Hepatocyte (in vitro differentiated cells): ENCODE data around the gene ZNF521. TPM values are rescaled to one million over a fixed set of nuclear protein-coding genes. Genes with fewer than 3 reads are reported as not detected.

Experiments
- DNase-seq: peaks from one replicate; pipeline ENCODE4 v3.0.0-alpha.2; 2016; ENCODE audit warnings: low spot score
- H2AFZ ChIP-seq: fragments of 200-600 bp; sonication (generic); 2 replicates; pipeline ENCODE4 v1.6.0; 2016; ENCODE audit warnings: antibody characterized with exemption, mild to moderate bottlenecking
- H3K27ac ChIP-seq: fragments of 200-600 bp; sonication (generic); 2 replicates; pipeline ENCODE4 v1.5.1; 2016; ENCODE audit warnings: mild to moderate bottlenecking
- H3K27me3 ChIP-seq: fragments of 200-600 bp; sonication (generic); 2 replicates; pipeline ENCODE4 v1.6.1; 2016
- H3K36me3 ChIP-seq: fragments of 200-600 bp; sonication (generic); replicated peaks from 2 replicates; pipeline ENCODE4 v1.5.1; 2016; ENCODE audit warnings: low read depth; ENCODE audit not compliant: insufficient read depth
- H3K4me1 ChIP-seq: fragments of 200-600 bp; sonication (generic); 2 replicates; pipeline ENCODE4 v1.5.1; 2016; ENCODE audit warnings: mild to moderate bottlenecking, moderate library complexity; ENCODE audit not compliant: insufficient read depth
- H3K4me2 ChIP-seq: fragments of 200-600 bp; sonication (generic); 2 replicates; pipeline ENCODE4 v1.6.0; 2016
- H3K4me3 ChIP-seq: fragments of 200-600 bp; sonication (generic); 2 replicates; pipeline ENCODE4 v1.5.1; 2016; ENCODE audit warnings: mild to moderate bottlenecking
- H3K79me2 ChIP-seq: fragments of 200-600 bp; sonication (generic); 2 replicates; pipeline ENCODE4 v1.6.0; 2017; ENCODE audit warnings: mild to moderate bottlenecking
- H3K9me2 ChIP-seq: fragments of 200-600 bp; sonication (generic); replicated peaks from 2 replicates; pipeline ENCODE4 v1.6.0; 2017; ENCODE audit warnings: mild to moderate bottlenecking; ENCODE audit not compliant: insufficient read depth
- H3K9me3 ChIP-seq: fragments of 200-600 bp; sonication (generic); 2 replicates; pipeline ENCODE4 v1.5.1; 2016; ENCODE audit warnings: low read depth, mild to moderate bottlenecking
- H4K20me1 ChIP-seq: fragments of 200-600 bp; sonication (generic); 2 replicates; pipeline ENCODE4 v1.6.0; 2016; ENCODE audit warnings: mild to moderate bottlenecking; ENCODE audit not compliant: insufficient read depth, poor library complexity, severe bottlenecking
- EZH2 ChIP-seq: fragments of 200-600 bp; sonication (generic); IDR thresholded peaks from 2 replicates; pipeline ENCODE4 v1.6.1; 2016; ENCODE audit warnings: antibody characterized with exemption, mild to moderate bottlenecking, borderline replicate concordance
- EZH2phosphoT487 ChIP-seq: fragments of 200-600 bp; sonication (generic); IDR thresholded peaks from one replicate; pipeline ENCODE4 v1.6.1; 2018; ENCODE audit warnings: antibody characterized with exemption, mild to moderate bottlenecking, low read depth, moderate library complexity; ENCODE audit not compliant: unreplicated experiment, severe bottlenecking
- WGBS: methylation state at CpG from one replicate; pipeline ENCODE4 v1.1.6; 2016; ENCODE audit warnings: low lambda C conversion rate; ENCODE audit errors: missing lambda C conversion rate; 5-methylcytosine and 5-hydroxymethylcytosine counted together
- polyA plus RNA-seq: library from polyadenylated mRNA; unstranded; fragments of >200 nt; fragmentation: Nextera tagmentation; extraction: Ambion mirVana; gene quantifications from 2 replicates; pipeline ENCODE4 v1.2.1, GENCODE V29; 2016
- total RNA-seq: library from RNA; depleted of rRNA; stranded (reverse); fragments of >200 nt; gene quantifications from 2 replicates; pipeline ENCODE4 v1.2.3, GENCODE V29; 2014
- TF ChIP-seq, protein P1 (sequence below): fragments of 200-600 bp; sonication (generic); IDR thresholded peaks from 2 replicates; pipeline ENCODE4 v1.5.1; 2016; ENCODE audit warnings: antibody characterized with exemption, mild to moderate bottlenecking; ENCODE audit not compliant: poor library complexity

Gene ZNF521
- total and polyA plus RNA-seq, 2 experiments from 2014 or later = 9.0 to 16.3 TPM

GRCh38 chr18:25089470-25089869 lies 262.5 kb downstream of the ZNF521 start:
- H3K4me2 ChIP-seq = no peak overlapping the region
- H3K79me2 ChIP-seq = no peaks in the 10 kb centered on the region
- no peak overlapping the region for H2AFZ ChIP-seq
- DNase-seq = no peak
- H3K4me3 ChIP-seq = no peak overlapping the region
- WGBS = 72% methylated on average over 6 of the region's 6 CpGs
- H3K27ac ChIP-seq = no peak overlapping the region
- H4K20me1 ChIP-seq = no peaks in the 10 kb centered on the region
- TF ChIP-seq EZH2 = no peak
- TF ChIP-seq, protein P1, sequence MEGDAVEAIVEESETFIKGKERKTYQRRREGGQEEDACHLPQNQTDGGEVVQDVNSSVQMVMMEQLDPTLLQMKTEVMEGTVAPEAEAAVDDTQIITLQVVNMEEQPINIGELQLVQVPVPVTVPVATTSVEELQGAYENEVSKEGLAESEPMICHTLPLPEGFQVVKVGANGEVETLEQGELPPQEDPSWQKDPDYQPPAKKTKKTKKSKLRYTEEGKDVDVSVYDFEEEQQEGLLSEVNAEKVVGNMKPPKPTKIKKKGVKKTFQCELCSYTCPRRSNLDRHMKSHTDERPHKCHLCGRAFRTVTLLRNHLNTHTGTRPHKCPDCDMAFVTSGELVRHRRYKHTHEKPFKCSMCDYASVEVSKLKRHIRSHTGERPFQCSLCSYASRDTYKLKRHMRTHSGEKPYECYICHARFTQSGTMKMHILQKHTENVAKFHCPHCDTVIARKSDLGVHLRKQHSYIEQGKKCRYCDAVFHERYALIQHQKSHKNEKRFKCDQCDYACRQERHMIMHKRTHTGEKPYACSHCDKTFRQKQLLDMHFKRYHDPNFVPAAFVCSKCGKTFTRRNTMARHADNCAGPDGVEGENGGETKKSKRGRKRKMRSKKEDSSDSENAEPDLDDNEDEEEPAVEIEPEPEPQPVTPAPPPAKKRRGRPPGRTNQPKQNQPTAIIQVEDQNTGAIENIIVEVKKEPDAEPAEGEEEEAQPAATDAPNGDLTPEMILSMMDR = no peak
- TF ChIP-seq EZH2phosphoT487 = no peak
- H3K9me3 ChIP-seq = no peaks in the 10 kb centered on the region
- no peaks in the 10 kb centered on the region for H3K27me3 ChIP-seq
- no peaks in the 10 kb centered on the region for H3K9me2 ChIP-seq
- peaks cover 8% of the 10 kb centered on the region for H3K4me1 ChIP-seq
- H3K36me3 ChIP-seq = no peaks in the 10 kb centered on the region

GRCh38 chr18:25086876-25087275 lies 265.1 kb downstream of the ZNF521 start:
- no peaks in the 10 kb centered on the region for H3K9me3 ChIP-seq
- H3K4me1 ChIP-seq = no peaks in the 10 kb centered on the region
- TF ChIP-seq EZH2 = no peak
- TF ChIP-seq, protein P1 = no peak
- no peak for TF ChIP-seq EZH2phosphoT487
- H3K9me2 ChIP-seq = no peaks in the 10 kb centered on the region
- H3K27ac ChIP-seq = no peak overlapping the region
- H3K27me3 ChIP-seq = no peaks in the 10 kb centered on the region
- no peak for DNase-seq
- no peak overlapping the region for H3K4me2 ChIP-seq
- WGBS = 90% methylated on average over 2 of the region's 2 CpGs
- H4K20me1 ChIP-seq = no peaks in the 10 kb centered on the region
- no peak overlapping the region for H2AFZ ChIP-seq
- no peaks in the 10 kb centered on the region for H3K36me3 ChIP-seq
- no peak overlapping the region for H3K4me3 ChIP-seq
- H3K79me2 ChIP-seq = no peaks in the 10 kb centered on the region

GRCh38 chr18:25081001-25081400 lies 271.0 kb downstream of the ZNF521 start:
- Histone ChIP-seq H3K27me3 (no peaks in the 10 kb centered on the region), H3K79me2 (no peaks in the 10 kb centered on the region), H3K4me3 (no peak overlapping the region), H3K9me3 (no peaks in the 10 kb centered on the region), H3K4me2 (no peak overlapping the region), H4K20me1 (no peaks in the 10 kb centered on the region), H2AFZ (no peak overlapping the region), H3K9me2 (no peaks in the 10 kb centered on the region), H3K27ac (no peak overlapping the region), H3K4me1 (peaks cover 19% of the 10 kb centered on the region), H3K36me3 (no peaks in the 10 kb centered on the region)
- TF ChIP-seq, protein P1 = no peak
- no peak for TF ChIP-seq EZH2phosphoT487
- TF ChIP-seq EZH2 = no peak
- WGBS = 94% methylated on average over 8 of the region's 8 CpGs
- DNase-seq = no peak

DNA sequence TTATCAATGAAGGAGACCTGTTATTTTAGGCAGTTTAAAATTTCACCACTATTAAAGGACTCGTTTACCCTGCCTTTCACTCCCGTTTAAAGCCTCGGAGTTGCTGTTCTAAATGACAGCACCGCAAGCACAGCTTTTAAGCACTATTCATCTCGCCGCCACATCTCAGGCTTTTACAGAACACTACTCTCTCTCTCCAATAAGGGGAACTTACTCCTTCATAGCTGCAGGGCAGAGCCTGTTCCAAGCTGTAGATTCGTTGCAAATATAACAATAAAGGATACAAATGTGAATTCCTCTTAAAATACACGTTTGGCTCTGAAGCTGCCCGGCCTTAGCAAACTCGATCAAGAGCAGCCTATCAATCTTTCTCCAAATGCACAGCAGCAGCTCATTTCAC lies 271.8 kb downstream of the ZNF521 start:
- TF ChIP-seq, protein P1 = no peak
- TF ChIP-seq EZH2 (no peak), EZH2phosphoT487 (no peak)
- H3K9me2 ChIP-seq = no peaks in the 10 kb centered on the region
- peak; percentile 24 for DNase-seq
- no peak overlapping the region for H2AFZ ChIP-seq
- no peaks in the 10 kb centered on the region for H4K20me1 ChIP-seq
- no peaks in the 10 kb centered on the region for H3K27me3 ChIP-seq
- no peak overlapping the region for H3K4me3 ChIP-seq
- no peak overlapping the region for H3K27ac ChIP-seq
- no peaks in the 10 kb centered on the region for H3K79me2 ChIP-seq
- no peaks in the 10 kb centered on the region for H3K9me3 ChIP-seq
- H3K4me2 ChIP-seq = no peak overlapping the region
- no peaks in the 10 kb centered on the region for H3K36me3 ChIP-seq
- 40% methylated on average over 10 of the region's 10 CpGs for WGBS
- H3K4me1 ChIP-seq = peaks cover 27% of the 10 kb centered on the region
